Osteocyte (in vitro differentiated cells): Measurements from ENCODE around the gene MEF2C. TPM values are rescaled to one million over a fixed set of nuclear protein-coding genes. Genes with fewer than 3 reads are reported as not detected.
A peak's percentile ranks its signal among the peaks of the same experiment; 100 is the strongest.

ENCODE experiments used
- DNase-seq: peaks from one replicate; pipeline ENCODE4 v3.0.0; 2021; ENCODE audit warnings: mixed read lengths; ENCODE audit not compliant: unreplicated experiment; ENCODE audit errors: extremely low spot score
- H3K27ac Mint-ChIP-seq: one replicate; pipeline ENCODE4 v1.8.0; 2021; ENCODE audit warnings: mild to moderate bottlenecking, mixed read lengths; ENCODE audit not compliant: unreplicated experiment
- H3K27me3 Mint-ChIP-seq: one replicate; pipeline ENCODE4 v1.8.0; 2021; ENCODE audit warnings: mixed read lengths; ENCODE audit not compliant: unreplicated experiment
- H3K36me3 Mint-ChIP-seq: one replicate; pipeline ENCODE4 v1.8.0; 2021; ENCODE audit warnings: mixed read lengths; ENCODE audit not compliant: unreplicated experiment
- H3K4me1 Mint-ChIP-seq: one replicate; pipeline ENCODE4 v1.8.0; 2021; ENCODE audit warnings: mixed read lengths; ENCODE audit not compliant: unreplicated experiment
- H3K4me3 Mint-ChIP-seq: one replicate; pipeline ENCODE4 v1.8.0; 2021; ENCODE audit warnings: mild to moderate bottlenecking, moderate library complexity, mixed read lengths; ENCODE audit not compliant: unreplicated experiment
- H3K9me3 Mint-ChIP-seq: one replicate; pipeline ENCODE4 v1.8.0; 2021; ENCODE audit warnings: mixed read lengths; ENCODE audit not compliant: unreplicated experiment
- total RNA-seq: library from RNA; stranded (reverse); gene quantifications from 2 replicates; pipeline ENCODE4 v1.2.1, GENCODE V29; 2021
- TF ChIP-seq, protein P1 (sequence below): fragments of 200-600 bp; sonication (generic); IDR thresholded peaks from 2 replicates; pipeline ENCODE4 v1.5.0; 2021; ENCODE audit warnings: antibody characterized with exemption, mild to moderate bottlenecking, moderate library complexity

Gene MEF2C
- total RNA-seq, 1 donor from 2014 or later: 9.4 TPM

DNA sequence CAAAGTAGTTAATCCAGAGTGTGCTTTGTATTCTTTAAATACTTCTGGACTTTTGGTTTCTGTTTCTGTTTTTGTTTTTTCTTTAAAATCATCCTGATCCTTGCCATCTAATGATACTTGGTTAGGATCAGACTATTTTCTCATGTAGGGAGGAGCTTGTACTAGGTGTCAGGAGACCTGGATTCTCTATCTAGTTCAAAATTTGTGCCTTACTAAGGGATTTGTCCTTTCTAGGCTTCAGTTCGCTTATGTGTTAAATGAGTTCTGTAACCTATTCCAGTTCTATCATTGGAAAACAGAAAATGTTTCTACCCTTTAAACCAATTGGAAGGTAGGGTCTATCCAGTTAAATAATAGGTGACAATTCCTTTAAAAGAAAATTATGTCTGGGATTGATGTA is 3.3 kb upstream of the MEF2C start:
- no peak for DNase-seq
- H3K9me3 Mint-ChIP-seq: no peaks in the 10 kb centered on the region
- H3K27me3 Mint-ChIP-seq: no peaks in the 10 kb centered on the region
- no peaks in the 10 kb centered on the region for H3K36me3 Mint-ChIP-seq
- H3K27ac Mint-ChIP-seq: no peak overlapping the region
- H3K4me1 Mint-ChIP-seq: peaks cover 26% of the 10 kb centered on the region
- no peak overlapping the region for H3K4me3 Mint-ChIP-seq
- TF ChIP-seq, protein P1, sequence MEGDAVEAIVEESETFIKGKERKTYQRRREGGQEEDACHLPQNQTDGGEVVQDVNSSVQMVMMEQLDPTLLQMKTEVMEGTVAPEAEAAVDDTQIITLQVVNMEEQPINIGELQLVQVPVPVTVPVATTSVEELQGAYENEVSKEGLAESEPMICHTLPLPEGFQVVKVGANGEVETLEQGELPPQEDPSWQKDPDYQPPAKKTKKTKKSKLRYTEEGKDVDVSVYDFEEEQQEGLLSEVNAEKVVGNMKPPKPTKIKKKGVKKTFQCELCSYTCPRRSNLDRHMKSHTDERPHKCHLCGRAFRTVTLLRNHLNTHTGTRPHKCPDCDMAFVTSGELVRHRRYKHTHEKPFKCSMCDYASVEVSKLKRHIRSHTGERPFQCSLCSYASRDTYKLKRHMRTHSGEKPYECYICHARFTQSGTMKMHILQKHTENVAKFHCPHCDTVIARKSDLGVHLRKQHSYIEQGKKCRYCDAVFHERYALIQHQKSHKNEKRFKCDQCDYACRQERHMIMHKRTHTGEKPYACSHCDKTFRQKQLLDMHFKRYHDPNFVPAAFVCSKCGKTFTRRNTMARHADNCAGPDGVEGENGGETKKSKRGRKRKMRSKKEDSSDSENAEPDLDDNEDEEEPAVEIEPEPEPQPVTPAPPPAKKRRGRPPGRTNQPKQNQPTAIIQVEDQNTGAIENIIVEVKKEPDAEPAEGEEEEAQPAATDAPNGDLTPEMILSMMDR: no peak

DNA sequence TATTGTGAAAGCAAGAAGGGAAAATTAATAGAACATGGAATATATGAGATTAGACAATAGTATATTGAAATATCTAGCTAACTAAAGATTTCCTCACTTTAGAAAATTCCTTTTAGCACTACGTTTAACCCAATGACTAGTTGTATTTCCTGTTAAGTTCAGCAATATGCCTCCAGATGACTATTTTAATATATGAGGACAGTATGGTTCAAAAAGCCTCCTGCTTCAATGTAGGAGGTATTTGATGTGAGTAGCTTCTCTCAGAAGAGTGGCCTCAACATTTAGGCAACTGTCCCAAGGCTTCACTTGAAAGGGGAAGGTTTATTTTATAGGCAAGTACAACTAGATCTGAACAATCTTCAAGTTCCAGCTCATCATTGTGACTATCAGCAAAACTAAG is 2.0 kb upstream of the MEF2C start:
- peaks cover 28% of the 10 kb centered on the region for H3K4me1 Mint-ChIP-seq
- no peaks in the 10 kb centered on the region for H3K36me3 Mint-ChIP-seq
- no peak overlapping the region for H3K27ac Mint-ChIP-seq
- no peak for DNase-seq
- H3K9me3 Mint-ChIP-seq: no peaks in the 10 kb centered on the region
- TF ChIP-seq, protein P1: no peak
- H3K27me3 Mint-ChIP-seq: no peaks in the 10 kb centered on the region
- peak overlapping the region; percentile 18 for H3K4me3 Mint-ChIP-seq

DNA sequence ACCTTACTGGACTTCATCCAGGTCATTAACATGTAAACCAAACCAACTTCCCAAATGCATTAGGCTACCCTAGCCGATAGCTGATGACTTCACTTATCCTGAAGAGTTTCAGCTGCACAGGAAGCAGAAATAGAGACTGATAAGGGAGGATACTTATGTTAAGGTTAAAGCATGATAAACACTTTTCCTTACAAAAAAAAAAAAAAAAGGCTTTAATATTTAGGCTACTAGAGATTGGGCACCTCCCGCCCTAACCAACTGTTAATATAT is 1.6 kb upstream of the MEF2C start:
- H3K4me1 Mint-ChIP-seq: peaks cover 25% of the 10 kb centered on the region
- H3K4me3 Mint-ChIP-seq: peak overlapping the region; percentile 95
- no peak for DNase-seq
- no peaks in the 10 kb centered on the region for H3K9me3 Mint-ChIP-seq
- TF ChIP-seq, protein P1: no peak
- no peak overlapping the region for H3K27ac Mint-ChIP-seq
- H3K27me3 Mint-ChIP-seq: no peaks in the 10 kb centered on the region
- H3K36me3 Mint-ChIP-seq: no peaks in the 10 kb centered on the region

DNA sequence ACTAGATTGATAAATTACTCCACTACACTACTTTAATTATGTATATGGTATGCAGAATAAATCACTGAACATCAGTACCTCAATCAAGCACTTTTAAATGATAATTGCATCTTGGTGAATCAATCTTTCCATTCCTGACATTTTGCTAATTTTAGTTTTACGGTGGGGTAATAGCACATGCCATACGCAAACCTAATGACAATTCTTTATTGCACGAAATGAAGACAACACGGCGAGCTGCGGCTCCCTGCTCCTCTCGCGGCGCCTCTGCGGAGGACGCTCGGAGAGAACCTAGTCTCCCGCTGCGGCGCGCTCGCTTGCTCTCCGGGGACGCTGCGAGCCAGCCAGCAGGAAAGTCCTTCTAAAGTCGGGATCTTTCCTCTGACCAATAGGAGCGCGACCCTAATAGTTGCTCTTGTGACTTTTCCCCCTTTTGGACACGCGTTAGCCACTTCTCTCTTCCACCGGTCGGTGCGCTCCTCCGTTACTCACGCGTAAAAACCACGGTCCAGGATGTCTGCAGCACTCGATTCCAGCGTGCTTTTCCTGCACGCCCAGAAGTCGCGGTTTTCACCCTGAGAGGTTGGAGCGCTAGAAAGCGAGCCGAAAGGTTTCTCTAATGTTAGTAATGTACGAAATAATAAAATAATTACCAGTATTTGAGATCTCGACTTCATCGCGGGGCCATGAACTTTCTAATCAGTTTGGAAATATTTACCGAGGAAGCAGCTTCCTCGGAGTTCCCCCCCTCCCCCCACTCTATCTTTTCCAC is 1.0 kb upstream of the MEF2C start:
- no peak for DNase-seq
- peak overlapping the region; percentile 96 for H3K27ac Mint-ChIP-seq

DNA sequence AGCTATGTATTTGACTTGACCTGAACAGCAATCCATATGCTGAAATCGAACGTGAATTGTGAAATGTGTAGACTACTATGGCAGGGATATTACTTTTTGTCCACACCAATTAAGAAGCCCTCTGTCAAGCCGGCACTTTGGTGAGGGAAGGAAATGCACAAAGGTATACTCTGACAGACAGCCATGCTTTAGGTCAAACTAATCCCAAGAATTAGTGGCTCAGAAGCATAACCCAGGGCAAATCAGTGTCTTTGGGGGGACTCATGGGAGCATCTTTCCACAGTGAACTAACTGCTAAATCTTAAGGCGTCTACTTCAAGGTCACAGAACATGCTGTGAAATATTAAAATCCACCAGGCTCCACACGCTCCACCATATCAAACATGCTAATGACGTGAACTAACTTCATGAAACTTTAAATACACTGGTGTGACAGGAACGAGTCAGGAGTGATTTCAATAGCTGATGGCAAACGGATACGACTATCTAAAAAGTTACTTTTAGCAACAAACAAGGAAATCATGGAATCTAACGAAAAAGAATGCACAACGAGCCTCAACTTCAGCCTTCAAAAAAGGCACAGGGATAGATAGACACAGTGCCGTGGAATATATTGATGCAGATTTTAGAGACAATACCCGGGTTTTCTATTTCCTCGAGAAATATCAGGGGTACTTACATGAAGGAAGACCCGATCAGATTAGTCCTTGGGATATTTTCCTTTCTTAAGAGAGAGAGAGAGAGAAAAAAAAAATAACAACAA is 527 bp downstream of the MEF2C start:
- no peak for DNase-seq
- peaks cover 23% of the 10 kb centered on the region for H3K4me1 Mint-ChIP-seq
- H3K9me3 Mint-ChIP-seq: no peaks in the 10 kb centered on the region
- H3K36me3 Mint-ChIP-seq: no peaks in the 10 kb centered on the region
- H3K27ac Mint-ChIP-seq: peak overlapping the region; percentile 96
- peak overlapping the region; percentile 95 for H3K4me3 Mint-ChIP-seq
- TF ChIP-seq, protein P1: no peak
- H3K27me3 Mint-ChIP-seq: no peaks in the 10 kb centered on the region

More for the DNA sequence above, 1.0 kb upstream of the MEF2C start:
- peaks cover 21% of the 10 kb centered on the region for H3K4me1 Mint-ChIP-seq
- no peaks in the 10 kb centered on the region for H3K27me3 Mint-ChIP-seq
- H3K4me3 Mint-ChIP-seq: peak overlapping the region; percentile 95
- TF ChIP-seq, protein P1: peak; percentile 14
- H3K9me3 Mint-ChIP-seq: no peaks in the 10 kb centered on the region
- H3K36me3 Mint-ChIP-seq: no peaks in the 10 kb centered on the region
